Measurements from ENCODE around the gene FAM83F.
A peak's percentile ranks its signal among the peaks of the same experiment; 100 is the strongest.
"Not testable (repeated sequence)": the region's sequence is repeated elsewhere in the genome, so short reads cannot be mapped to it uniquely, and the experiment has no call there.

The FAM83F gene

DNA sequence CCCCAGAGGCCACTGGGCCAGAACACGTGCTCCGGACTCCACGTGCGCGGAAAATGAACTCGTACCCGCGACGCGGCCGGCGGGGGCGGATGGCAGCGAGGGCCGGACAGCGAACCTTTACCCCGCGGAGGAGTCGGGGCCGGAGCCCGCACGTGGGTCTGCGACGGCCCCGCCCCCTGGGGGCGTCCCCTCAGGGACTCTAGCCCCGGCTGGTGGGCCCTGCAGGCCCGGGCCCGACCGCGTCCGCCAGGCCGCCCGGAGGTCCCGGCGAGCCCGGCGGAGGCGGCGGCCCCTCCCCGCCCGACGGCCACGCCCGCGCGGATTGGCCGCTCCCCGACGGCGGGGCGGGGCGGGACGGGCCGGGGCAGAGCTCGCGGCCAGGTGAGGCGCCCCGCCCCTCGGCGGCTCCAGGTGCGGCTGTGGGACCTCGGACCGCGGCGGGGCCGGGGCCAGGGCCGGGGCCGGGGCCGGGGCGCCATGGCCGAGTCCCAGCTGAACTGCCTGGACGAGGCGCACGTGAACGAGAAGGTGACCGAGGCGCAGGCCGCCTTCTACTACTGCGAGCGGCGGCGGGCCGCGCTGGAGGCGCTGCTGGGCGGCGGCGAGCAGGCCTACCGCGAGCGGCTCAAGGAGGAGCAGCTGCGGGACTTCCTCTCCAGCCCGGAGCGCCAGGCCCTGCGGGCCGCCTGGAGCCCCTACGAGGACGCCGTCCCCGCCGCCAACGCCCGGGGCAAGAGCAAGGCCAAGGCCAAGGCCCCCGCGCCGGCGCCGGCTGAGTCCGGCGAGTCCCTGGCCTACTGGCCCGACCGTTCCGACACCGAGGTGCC lies at the start of gene FAM83F:
Gene FAM83F, plus strand, starts transcription at position 389 of the 827 bp plus-strand sequence. Its CDS starts 89 bp downstream, at position 478.
- no peak for DNase-seq (ENCODE audit: low read depth, low spot score)

DNA sequence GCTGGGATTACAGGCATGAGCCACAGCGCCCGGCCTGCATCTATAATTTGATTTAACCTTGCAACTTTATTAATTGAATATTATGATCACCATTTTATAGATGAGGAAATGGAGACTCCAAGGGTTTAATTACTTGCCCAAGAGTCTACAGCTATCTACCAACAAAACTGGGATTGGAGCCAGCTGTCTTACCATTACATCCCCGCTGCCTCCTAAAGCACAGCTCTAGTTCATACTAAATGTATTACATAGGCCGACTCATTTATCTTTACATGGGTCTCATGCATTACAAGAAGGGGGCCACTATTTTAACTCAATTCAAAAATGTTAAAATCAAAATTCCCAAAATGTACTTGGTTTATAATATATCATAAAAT lies 48.6 kb upstream of the FAM83F start:
- DNase-seq (ENCODE audit: low read depth, low spot score) = no peak

DNA sequence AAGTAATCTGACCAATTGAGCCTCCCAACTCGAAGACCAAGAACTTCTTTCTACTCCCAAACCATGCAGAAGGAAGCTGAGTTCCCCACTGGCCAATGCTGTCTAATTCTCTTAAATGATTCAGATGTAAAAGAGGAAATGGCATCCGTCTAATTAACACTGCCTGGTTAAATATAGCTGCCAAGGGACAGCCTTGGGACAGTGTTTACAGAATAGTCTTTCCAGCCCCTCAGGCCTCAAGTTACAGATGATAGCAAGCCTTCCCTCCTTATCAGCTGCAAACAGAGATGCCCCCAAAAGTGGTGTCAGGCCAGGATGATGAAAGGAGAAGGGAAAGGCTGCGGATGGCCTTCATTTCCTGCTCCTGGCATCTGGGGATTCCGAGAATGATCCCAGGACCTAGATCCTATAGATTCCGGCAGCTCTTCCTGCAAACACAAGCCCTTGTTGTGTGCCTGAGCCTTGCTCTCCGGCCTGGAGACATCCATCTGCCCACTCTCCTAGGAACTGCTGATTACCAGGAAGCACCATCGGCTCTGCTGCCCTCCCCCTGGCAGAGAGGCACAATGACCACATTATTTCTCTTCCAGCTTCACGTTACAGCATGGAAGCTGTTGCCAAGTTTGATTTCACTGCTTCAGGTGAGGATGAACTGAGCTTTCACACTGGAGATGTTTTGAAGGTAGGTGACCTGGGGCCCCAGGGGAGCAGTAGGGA lies 48.1 kb upstream of the FAM83F start:
- no peak for DNase-seq (ENCODE audit: low read depth, low spot score)

DNA sequence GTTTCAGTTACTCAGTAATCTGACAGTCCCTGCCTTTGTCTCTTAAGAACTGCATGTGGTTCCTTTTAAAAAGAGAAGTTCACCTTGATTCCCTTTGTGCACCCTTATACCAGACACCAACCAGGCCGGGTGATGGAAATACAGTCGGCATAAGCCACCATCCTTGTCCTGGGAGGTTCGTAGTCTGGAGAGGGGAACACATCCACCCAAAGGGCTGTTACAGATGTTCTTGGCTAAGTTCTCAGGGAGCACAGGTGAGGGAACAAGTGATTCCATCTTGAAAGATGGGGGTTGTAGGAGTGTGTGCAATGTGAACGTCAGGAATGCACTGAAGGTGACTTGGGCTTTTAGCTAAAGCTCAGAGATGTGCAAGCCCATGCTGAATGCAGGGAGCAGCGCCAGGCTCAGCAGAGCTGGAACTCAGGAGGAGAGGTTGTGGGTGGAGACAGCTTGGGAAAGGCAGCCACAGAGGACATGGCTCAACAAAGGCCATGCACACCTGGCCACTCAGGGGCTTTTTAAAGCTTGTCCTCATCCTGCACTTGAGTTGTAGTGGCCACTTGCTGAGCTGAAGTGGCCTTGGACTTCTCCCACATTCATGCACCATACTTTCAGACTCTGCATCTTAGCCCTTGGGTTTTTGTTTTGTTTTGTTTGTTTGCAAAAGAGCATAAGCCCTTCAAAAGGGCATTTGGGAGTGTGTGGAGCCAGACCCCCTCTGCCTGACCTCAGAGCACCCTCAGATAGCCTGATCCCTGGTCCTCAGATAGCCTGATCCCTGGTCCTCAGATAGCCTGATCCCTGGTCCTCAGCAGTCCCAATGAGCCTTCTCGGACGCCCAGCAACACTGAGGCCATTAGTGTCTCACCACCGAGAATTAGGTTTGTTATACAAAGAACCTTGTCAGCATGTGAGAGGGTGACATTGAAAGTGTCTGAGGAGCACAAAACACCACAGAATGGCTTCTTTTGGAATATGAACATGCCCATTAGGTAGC lies 47.2 kb upstream of the FAM83F start:
- no peak for DNase-seq (ENCODE audit: low read depth, low spot score)

DNA sequence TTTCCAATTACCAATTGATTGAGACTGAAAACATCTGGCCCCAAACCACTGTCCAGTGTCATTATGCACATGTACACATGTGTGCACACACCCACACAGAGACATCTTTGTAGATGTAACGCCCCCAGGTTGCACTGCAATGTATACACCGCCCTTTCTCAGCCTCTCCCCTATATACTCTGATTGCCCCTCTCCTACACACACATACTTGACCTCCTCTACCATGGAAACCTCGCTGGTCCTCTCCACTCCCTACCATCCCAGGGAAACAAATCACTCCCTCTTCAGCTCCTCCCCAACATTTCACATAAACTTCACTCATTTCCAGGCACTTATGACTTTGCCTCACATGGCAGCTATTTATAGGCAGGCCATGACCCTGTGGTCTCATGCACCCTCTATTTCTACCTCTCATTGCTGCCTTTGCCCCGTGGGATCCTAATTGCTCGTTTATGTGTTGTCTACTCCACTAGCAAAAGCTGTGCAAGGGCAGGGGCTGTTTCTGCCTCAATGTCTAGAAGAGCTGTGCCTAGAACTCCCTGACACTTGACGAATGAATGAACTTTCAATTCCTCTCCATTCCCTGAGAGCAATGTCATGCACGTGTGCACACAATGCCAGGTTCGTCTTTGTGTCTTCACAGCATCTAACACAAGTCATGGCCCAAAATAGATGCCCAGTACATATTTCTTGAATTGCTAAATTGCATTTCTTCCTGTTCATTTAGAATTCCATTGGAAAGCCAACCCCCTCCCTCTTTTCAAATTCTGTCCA lies 44.6 kb upstream of the FAM83F start:
- DNase-seq (ENCODE audit: low read depth, low spot score) = no peak

DNA sequence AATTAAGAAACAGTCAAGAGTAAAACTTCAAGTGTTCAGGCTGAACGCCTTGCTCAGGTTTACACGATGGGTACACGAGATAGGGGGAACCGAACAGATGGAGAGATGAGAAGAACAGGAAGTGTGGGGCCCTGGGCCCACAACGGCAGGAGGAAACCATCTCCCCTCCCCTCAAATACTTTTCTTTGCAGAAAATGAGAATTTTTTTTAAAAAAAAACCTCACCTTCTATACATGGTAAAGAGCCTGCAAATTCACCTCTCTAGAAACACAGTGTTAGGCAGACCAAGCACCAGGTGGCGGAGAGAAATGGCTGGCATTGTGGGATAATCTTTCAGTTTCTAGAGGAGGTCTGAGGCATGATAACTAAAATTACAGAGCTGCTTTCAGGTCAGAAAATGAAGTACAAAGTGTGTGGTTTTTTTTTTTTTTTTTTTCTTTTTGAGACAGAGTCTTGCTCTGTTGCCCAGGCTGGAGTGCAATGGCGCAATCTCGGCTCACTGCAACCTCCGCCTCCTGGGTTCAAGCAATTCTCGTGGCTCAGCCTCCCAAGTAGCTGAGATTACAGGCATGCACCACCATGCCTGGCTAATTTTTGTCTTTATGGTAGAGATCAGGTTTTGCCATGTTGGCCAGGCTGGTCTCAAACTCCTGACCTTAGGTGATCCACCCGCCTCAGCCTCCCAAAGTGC lies 43.0 kb upstream of the FAM83F start:
- not testable (repeated sequence) for DNase-seq (ENCODE audit: low read depth, low spot score)

DNA sequence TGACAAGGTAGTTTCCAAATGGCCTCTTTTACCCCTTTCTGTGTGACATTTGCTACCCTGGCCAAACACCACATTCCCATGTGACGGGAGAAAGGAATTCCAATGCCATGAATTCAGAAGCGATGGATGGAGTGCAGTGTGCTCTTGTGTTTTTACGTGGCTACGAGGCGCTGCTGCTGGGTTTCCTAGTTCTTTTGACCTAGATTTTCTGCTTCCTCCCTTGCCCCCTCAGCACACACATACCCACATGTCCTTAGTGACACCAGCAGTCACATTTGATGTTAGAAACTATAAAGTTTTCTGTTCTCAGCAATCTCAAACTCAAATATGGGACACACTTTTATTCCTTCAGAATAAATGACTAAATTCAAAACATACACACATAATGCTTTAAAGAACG lies 42.4 kb upstream of the FAM83F start:
- DNase-seq (ENCODE audit: low read depth, low spot score) = no peak

DNA sequence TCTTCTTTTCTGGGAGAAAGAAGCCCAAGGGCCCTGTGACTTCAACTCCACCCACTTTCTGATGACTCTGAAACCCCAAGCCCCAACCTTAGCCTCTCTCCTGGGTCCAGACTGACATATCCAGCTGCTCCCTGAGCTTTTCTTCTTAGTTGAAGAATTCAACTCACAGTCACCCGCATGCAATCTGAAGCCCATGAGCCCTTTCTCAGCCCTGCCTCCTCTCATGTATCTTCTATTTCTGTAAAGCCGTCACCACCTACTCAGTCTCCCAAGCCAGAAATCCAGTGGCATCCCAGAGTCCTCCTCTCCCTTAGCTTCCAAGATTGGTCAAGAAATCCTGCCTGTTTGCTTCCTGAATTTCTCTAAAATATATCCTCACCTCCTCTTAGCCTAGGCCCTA lies 41.7 kb upstream of the FAM83F start:
- DNase-seq (ENCODE audit: low read depth, low spot score) = no peak

DNA sequence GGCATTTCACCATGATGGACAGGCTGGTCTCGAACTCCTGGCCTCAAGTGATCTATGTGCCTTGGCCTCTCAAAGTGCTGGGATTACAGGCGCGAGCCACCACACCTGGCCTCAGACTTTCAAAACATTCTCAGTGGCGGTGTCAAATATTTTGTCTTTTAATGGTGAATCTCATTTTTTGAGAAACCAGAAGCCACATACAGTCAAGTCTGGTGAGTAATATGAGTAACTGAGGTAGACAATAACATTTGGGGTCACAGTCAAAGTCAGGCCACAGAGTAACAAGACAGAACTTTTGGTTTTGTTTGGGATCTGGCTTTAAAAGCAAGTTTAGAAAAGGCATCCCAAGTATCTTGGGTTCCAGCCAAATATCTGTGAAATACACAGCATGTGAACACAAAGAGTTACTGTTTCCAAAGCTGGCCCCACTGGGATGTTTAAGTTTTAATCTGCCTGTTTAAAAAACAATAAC lies 40.1 kb upstream of the FAM83F start:
- DNase-seq (ENCODE audit: low read depth, low spot score) = no peak

DNA sequence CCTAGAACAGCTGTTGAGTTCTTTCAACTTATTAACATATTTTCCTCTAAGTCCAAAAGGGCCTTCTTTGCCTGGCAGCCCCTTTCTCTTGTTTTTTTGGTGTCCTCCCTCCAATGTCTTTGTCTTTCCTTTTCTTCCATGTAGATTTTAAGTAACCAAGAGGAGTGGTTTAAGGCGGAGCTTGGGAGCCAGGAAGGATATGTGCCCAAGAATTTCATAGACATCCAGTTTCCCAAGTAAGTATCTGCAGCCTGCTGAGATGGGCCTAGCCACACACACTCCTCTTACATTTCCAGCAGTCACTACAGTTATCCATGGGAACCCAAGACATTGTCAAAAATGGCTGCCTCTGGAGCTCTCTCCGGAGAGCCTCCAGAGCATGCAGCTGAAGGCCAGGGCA lies 39.1 kb upstream of the FAM83F start:
- no peak for DNase-seq (ENCODE audit: low read depth, low spot score)

DNA sequence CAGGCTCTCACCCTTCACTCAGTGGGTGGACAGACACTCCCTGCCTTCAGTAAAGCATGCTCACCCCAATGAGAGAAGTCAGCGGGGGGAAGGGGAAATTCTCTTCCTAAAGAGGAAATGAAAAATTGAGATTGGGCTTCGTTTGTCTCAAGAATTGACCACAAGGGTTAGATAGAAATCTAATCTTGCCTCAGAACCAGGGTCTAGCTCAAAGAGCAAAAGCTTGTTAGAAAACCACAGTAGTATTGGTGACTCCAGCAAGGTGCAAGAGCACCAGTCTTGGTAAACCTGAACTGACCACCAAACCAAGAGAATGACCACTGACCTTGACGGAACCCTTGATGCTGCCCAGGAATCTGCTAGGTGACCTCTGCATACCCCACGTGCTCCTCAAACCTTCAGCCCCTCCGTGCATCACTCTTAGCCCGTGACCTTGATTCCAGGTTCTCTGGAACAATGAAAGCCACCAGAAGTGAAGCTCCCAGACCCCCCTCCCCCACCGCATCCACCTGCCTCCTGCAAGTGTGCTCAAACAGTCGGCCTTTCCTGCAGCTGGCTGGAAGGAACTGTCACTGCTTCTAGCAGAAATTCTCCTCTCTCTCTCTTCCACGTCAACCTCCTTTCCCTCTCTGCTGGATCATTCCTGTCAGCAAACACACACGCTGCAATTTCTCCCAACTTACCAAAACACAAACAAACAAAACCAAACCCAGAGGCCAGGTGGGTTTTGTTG lies 37.7 kb upstream of the FAM83F start:
- DNase-seq (ENCODE audit: low read depth, low spot score) = no peak

DNA sequence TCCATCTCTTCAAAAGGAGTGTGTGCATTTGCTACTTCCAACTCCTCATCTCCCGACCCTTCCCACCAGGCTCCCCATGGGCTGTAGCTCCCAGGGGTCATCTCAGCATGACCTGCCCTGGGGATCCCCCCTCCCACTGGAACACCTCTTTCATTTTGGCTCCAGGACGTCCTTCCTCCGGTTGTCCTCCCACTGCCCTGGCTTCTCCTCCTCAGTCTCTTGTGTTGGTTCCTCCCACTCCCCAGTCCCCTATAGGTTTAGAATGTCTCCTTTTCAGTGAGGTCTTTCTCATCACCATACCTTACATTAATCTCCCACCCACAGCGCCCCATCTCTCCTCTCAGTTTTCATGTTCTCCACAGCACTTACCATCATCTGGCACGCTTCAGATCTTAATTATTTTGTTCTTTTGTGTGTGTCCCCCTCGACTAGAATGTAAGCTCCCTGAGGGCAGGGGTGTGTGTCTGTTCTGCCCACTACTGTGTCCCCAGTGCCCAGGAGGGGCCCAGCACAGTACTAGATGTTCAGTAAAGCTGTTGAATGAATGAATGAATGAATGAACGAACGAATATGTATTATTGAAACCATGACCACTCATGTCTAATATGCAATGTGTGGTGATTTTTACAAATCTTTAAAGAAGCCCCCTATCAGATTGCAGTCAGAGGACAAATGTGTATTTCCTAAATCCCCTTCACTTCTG lies 36.6 kb upstream of the FAM83F start:
- DNase-seq (ENCODE audit: low read depth, low spot score) = no peak

DNA sequence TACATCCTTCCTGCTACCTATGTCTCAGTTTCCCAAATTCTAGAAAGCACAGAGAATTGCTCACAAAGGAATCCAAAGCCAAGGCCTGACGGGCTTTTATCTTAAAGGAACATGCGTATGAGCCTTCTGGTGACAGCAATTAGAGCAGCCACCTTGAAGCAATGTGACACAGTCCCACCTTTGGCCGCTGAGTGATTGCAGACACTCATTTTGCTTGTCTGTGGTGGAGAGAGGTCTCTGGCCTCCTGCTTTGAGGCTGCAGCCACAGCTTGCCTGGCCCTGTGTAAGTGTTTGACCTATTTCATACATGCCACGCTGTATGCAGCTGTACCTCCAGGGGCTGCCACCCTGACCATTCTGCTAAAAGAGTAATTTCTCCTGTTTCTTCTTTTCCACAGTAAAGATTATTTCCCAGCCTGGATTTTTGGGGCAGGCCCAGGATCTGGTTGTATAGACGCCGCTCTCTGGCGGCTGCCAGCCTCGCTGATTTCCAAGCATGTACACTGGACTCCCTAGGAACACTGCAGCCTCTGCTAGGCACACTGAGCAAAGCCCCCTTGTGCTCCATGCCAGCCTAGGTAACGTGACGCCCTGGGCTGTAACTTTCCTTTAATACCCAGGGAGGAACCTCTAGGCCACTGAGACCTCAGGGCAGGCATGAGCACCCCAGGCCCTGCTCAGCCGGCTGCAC lies 35.7 kb upstream of the FAM83F start:
- DNase-seq (ENCODE audit: low read depth, low spot score) = no peak

DNA sequence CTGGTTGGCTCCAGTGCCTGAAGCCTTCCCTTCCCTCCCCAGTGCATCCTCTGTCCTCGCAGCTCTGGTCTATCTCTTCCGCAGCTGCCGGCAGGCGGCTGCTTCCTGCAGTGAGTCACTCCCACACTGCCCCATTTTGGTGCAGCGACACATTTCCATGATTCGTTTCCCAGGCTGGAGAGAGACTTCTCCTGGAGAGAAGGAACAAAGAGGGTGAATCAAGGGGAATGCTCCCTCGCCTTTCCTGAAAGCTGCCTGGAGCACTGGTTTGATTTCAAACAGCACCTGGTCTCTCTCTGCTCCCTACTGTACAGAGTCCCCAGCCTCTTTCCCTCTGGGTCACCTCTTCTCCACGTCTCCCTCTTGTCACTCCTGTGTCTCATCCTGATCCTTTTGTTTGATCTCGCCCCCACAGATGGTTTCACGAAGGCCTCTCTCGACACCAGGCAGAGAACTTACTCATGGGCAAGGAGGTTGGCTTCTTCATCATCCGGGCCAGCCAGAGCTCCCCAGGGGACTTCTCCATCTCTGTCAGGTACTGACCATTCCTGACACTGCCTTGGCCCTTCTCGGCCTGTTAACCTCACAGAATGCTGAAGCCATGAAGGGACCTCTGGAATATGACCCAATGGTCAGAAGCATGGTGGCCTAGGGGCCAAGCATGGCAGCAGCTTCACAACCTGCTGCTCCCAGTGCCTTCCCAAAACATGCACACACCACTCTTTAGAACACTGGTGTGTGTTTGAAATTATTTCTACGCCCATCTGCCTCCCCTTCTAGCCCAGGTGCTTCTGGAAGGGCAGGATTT lies 34.9 kb upstream of the FAM83F start, which contains the start of gene TMA7B:
Gene TMA7B, plus strand, starts transcription at position 758 of the 808 bp plus-strand sequence. CDS start 3,978 bp downstream, outside the sequence.
- DNase-seq (ENCODE audit: low read depth, low spot score) = no peak

DNA sequence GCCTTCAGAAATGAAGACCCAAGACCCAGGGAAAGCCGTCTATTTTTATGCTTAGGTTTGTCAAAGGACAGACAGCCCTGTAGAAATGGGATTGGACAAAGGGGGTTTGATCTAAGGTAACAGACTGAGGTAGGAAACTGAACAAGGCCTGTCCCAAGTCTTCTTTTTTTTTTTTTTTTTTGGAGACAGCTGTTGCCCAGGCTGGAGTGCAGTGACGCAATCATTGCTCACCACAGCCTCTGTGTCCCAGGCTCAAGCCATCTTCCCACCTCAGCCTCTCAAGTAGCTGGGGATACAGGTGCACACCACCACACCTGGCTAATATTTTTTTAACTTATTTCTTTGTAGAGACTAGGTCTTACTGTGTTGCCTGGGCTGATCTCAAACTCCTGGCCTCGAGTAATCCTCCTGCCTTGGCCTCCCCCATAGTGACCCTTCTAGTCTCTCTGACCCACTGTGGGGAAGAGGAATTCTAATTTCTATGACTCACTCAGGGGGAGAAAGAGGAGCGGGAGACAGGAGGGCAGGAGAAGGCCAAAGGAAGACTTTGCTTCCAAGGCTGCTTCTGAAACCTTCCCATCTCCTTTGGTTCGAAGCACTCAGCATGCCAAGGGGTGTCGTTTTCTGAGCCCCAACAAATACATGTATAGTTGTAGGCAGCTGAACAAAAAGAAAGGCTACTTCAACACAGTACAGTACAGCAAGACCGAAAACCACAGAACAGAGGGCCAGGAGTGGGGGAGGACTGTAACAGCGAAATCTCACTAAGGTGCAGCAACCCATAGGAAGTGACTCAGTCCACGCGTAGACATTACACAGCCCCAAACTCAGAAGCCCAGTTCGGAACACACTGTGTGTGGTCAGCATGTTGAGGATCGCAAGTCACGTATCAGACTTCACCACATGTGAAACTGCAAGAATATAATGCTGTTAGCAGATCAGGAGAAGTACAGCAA lies 33.7 kb upstream of the FAM83F start:
- DNase-seq (ENCODE audit: low read depth, low spot score) = peak; percentile 34

DNA sequence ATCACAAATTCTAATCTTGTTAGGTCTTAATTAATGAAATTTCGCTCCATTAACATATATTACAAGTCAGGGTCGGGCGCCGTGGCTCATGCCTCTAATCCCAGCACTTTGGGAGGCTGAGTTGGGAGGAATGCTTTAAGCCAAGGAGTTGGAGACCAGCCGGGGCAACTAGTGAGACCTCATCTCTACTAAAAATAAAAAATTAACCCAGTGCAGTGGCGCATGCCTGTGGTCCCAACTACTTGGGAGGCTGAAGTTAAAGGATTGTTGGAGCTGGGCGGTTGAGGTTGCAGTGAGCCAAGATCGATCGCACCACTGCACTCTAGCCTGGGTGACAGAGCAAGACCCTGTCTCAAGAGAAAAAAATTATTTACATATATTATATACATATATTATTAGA lies 32.7 kb upstream of the FAM83F start:
- no peak for DNase-seq (ENCODE audit: low read depth, low spot score)
